GM21576 (cell line): ENCODE data around the gene ELOVL2.

Experiments used
- ATAC-seq: cut with Tn5 transposase; IDR thresholded peaks from one replicate; pipeline ENCODE4 v1.9.1; 2021; ENCODE audit warnings: mild to moderate bottlenecking, moderate library complexity; ENCODE audit not compliant: unreplicated experiment

The ELOVL2 gene

GRCh38 chr6:11062083-11062482 lies 18.0 kb upstream of the ELOVL2 start:
- no peak for ATAC-seq

GRCh38 chr6:11058406-11058805 lies 14.3 kb upstream of the ELOVL2 start:
- ATAC-seq: no peak

- ATAC-seq: no peak
Observed at GRCh38 chr6:11056871-11057270, 12.8 kb upstream of the ELOVL2 start.

- ATAC-seq: no peak
Observed at GRCh38 chr6:11055127-11055627, 11.1 kb upstream of the ELOVL2 start.

GRCh38 chr6:11054722-11055121 lies 10.6 kb upstream of the ELOVL2 start:
- no peak for ATAC-seq

GRCh38 chr6:11053307-11053706 lies 9.2 kb upstream of the ELOVL2 start:
- no peak for ATAC-seq

- no peak for ATAC-seq
Observed at GRCh38 chr6:11050731-11051130, 6.6 kb upstream of the ELOVL2 start.

GRCh38 chr6:11044712-11045167 lies 635 bp upstream of the ELOVL2 start:
- ATAC-seq: no peak

GRCh38 chr6:11043378-11043960 lies 636 bp downstream of the ELOVL2 start:
- no peak for ATAC-seq

GRCh38 chr6:11042750-11043377 lies 1.2 kb downstream of the ELOVL2 start:
- ATAC-seq: no peak

GRCh38 chr6:11042025-11042749 lies 1.9 kb downstream of the ELOVL2 start:
- no peak for ATAC-seq

GRCh38 chr6:11040134-11040533 lies 4.0 kb downstream of the ELOVL2 start:
- ATAC-seq: no peak

GRCh38 chr6:11039040-11039439 lies 5.1 kb downstream of the ELOVL2 start:
- no peak for ATAC-seq

GRCh38 chr6:11036977-11037430 lies 7.1 kb downstream of the ELOVL2 start:
- ATAC-seq: no peak

GRCh38 chr6:11036351-11036740 lies 7.8 kb downstream of the ELOVL2 start:
- no peak for ATAC-seq

GRCh38 chr6:11035616-11036350 lies 8.3 kb downstream of the ELOVL2 start:
- no peak for ATAC-seq

- no peak for ATAC-seq
Observed at GRCh38 chr6:11033825-11034224, 10.3 kb downstream of the ELOVL2 start.

GRCh38 chr6:11030904-11031303 lies 13.2 kb downstream of the ELOVL2 start:
- ATAC-seq: no peak

GRCh38 chr6:11028959-11029358 lies 15.1 kb downstream of the ELOVL2 start:
- no peak for ATAC-seq

GRCh38 chr6:11027565-11028110 lies 16.5 kb downstream of the ELOVL2 start:
- ATAC-seq: no peak
